Tibial nerve (tissue), 4 donors: Measurements from ENCODE around the gene WNT16. TPM values are rescaled to one million over a fixed set of nuclear protein-coding genes. Genes with fewer than 3 reads are reported as not detected.
"Not testable (repeated sequence)": the region's sequence is repeated elsewhere in the genome, so short reads cannot be mapped to it uniquely, and the experiment has no call there.

Source experiments
- DNase-seq, 2 donors: peaks; one replicate each; pipeline ENCODE4 v3.0.0-alpha.2; 2019; ENCODE audit warnings: low spot score in 2 of 2
- H3K27ac ChIP-seq, 4 donors: fragments of 200-600 bp; sonication (generic) in 3 of 4; one replicate each; pipeline ENCODE4 v1.5.1; 2017 to 2019; ENCODE audit warnings: mild to moderate bottlenecking in 1 of 4
- H3K27me3 ChIP-seq, 2 donors: fragments of 200-600 bp; sonication (generic) in 1 of 2; one replicate each; pipeline versions ENCODE4 v1.5.1 to v1.6.0; 2017 to 2019
- H3K36me3 ChIP-seq, 3 donors: fragments of 200-600 bp; sonication (generic); one replicate each; pipeline ENCODE4 v1.5.1; 2018 to 2019
- H3K4me1 ChIP-seq, 4 donors: fragments of 200-600 bp; sonication (generic) in 3 of 4; one replicate each; pipeline ENCODE4 v1.5.1; 2017 to 2019
- H3K4me3 ChIP-seq, 4 donors: fragments of 200-600 bp; sonication (generic) in 3 of 4; one replicate each; pipeline ENCODE4 v1.5.1; 2017 to 2019; ENCODE audit warnings: mild to moderate bottlenecking in 1 of 4, moderate library complexity in 1 of 4
- H3K9me3 ChIP-seq, 4 donors: fragments of 200-600 bp; sonication (generic) in 3 of 4; one replicate each; pipeline ENCODE4 v1.5.1; 2017 to 2019
- EP300 ChIP-seq, 2 donors: sonication (generic); formaldehyde crosslinking; IDR thresholded peaks; one replicate each; pipeline ENCODE4 v1.6.1; 2017; ENCODE audit warnings: antibody characterized with exemption in 2 of 2, mild to moderate bottlenecking in 1 of 2
- POLR2A ChIP-seq, 2 donors: fragments of 450-650 bp; IDR thresholded peaks; one replicate each; pipeline ENCODE4 v1.6.1; 2017; ENCODE audit warnings: antibody characterized with exemption in 2 of 2, mild to moderate bottlenecking in 2 of 2, moderate library complexity in 2 of 2
- WGBS, 2 donors: methylation state at CpG; one replicate each; pipeline ENCODE4 v1.1.5; 2018; 5-methylcytosine and 5-hydroxymethylcytosine counted together
- total RNA-seq, 4 donors: library from RNA; depleted of rRNA; stranded (reverse); fragments of >200 nt; gene quantifications; one replicate each; pipeline ENCODE4 v1.1.0, GENCODE V29; 2016
- TF ChIP-seq, protein P1 (sequence below), 5 experiments: fragments of 200-600 bp in 3 of 5; fragments of 450-650 bp in 2 of 5; sonication (generic) in 3 of 5; IDR thresholded peaks; one replicate each; pipeline ENCODE4 v1.5.1; 2016 to 2019; ENCODE audit warnings: antibody characterized with exemption in 5 of 5, mild to moderate bottlenecking in 3 of 5, moderate library complexity in 2 of 5

The WNT16 gene
- total RNA-seq, 4 donors from 2014 or later, result 0.20 to 0.21 TPM; not detected in 2

DNA sequence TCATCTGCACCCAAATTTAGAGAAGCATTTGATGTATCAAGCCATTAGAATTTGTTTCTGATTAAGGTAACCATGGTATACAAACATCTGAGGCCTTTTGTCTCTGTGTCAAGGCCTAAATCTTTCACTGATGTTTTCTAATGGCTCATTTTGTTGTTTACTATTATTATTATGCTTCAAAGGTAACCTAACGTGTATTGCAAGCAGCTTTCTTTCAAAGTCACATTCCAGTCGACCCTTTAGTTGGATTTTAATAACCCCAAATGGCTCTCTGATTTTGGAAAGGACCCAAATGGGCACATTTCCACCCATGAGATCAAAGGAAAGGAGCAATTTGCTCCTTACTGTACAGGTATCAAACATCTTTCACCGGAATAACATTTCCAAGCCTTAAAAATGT is 46.7 kb upstream of the WNT16 start:
- TF ChIP-seq, protein P1, sequence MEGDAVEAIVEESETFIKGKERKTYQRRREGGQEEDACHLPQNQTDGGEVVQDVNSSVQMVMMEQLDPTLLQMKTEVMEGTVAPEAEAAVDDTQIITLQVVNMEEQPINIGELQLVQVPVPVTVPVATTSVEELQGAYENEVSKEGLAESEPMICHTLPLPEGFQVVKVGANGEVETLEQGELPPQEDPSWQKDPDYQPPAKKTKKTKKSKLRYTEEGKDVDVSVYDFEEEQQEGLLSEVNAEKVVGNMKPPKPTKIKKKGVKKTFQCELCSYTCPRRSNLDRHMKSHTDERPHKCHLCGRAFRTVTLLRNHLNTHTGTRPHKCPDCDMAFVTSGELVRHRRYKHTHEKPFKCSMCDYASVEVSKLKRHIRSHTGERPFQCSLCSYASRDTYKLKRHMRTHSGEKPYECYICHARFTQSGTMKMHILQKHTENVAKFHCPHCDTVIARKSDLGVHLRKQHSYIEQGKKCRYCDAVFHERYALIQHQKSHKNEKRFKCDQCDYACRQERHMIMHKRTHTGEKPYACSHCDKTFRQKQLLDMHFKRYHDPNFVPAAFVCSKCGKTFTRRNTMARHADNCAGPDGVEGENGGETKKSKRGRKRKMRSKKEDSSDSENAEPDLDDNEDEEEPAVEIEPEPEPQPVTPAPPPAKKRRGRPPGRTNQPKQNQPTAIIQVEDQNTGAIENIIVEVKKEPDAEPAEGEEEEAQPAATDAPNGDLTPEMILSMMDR (IDR thresholded peaks at IDR 0.05), result no peak
- TF ChIP-seq POLR2A (IDR thresholded peaks at IDR 0.05) (no peak), EP300 (IDR thresholded peaks at IDR 0.05) (no peak)
- WGBS, 2 donors, result 70 to 72% methylated on average over 3 of the region's 3 CpGs
- H3K9me3 ChIP-seq, result peaks cover 0 to 10% (median 0%) of the 10 kb centered on the region in 4 donors
- no peaks in the 10 kb centered on the region for H3K4me1 ChIP-seq
- peaks cover 0 to 51% (median 0%) of the 10 kb centered on the region in 3 donors for H3K36me3 ChIP-seq
- H3K27me3 ChIP-seq, result no peaks in the 10 kb centered on the region
- no peak overlapping the region for H3K27ac ChIP-seq
- no peak for DNase-seq
- H3K4me3 ChIP-seq, result no peak overlapping the region

GRCh38 chr7:121285066-121285667 is 43.6 kb upstream of the WNT16 start:
- TF ChIP-seq POLR2A (IDR thresholded peaks at IDR 0.05), result no peak
- TF ChIP-seq EP300 (IDR thresholded peaks at IDR 0.05), result no peak
- TF ChIP-seq, protein P1 (IDR thresholded peaks at IDR 0.05), result no peak
- Histone ChIP-seq H3K4me3 (no peak overlapping the region), H3K9me3 (peaks cover 0 to 10% (median 0%) of the 10 kb centered on the region in 4 donors), H3K36me3 (peaks cover 0 to 63% (median 0%) of the 10 kb centered on the region in 3 donors), H3K4me1 (no peaks in the 10 kb centered on the region), H3K27ac (no peak overlapping the region), H3K27me3 (no peaks in the 10 kb centered on the region)
- 100% methylated on average over 1 of the region's 1 CpG for WGBS, 2 donors
- no peak for DNase-seq

DNA sequence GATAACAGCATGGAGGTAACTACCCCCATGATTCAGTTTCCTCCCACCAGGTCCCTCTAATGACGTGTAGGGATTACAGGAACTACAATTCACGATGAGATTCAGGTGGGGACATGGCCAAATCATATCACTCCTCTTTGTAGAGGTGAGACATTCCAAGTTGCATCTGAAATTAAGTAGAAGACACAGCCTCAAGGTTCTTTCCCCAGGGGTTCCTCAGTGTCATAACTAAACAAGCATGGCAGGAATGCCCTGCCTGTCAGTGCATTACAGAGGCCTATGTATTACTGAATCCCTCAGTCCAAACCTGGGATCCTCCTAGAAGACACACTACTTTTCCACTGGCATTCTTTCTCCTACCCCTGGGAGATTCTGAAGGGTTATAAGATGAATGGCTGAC is 42.6 kb upstream of the WNT16 start:
- no peak for TF ChIP-seq POLR2A (IDR thresholded peaks at IDR 0.05)
- TF ChIP-seq, protein P1 (IDR thresholded peaks at IDR 0.05), result no peak
- no peak for TF ChIP-seq EP300 (IDR thresholded peaks at IDR 0.05)
- no peak overlapping the region for H3K4me3 ChIP-seq
- H3K27ac ChIP-seq, result no peak overlapping the region
- peaks cover 0 to 14% (median 0%) of the 10 kb centered on the region in 4 donors for H3K9me3 ChIP-seq
- WGBS, 2 donors, result 94 to 98% methylated on average over 2 of the region's 2 CpGs
- no peak for DNase-seq
- no peaks in the 10 kb centered on the region for H3K27me3 ChIP-seq
- no peaks in the 10 kb centered on the region for H3K4me1 ChIP-seq
- peaks cover 0 to 68% (median 0%) of the 10 kb centered on the region in 3 donors for H3K36me3 ChIP-seq

GRCh38 chr7:121286742-121287734 is 41.8 kb upstream of the WNT16 start:
- Histone ChIP-seq H3K36me3 (peaks cover 0 to 70% (median 0%) of the 10 kb centered on the region in 3 donors), H3K4me1 (no peaks in the 10 kb centered on the region), H3K9me3 (peaks cover 0 to 14% (median 0%) of the 10 kb centered on the region in 4 donors), H3K27ac (no peak overlapping the region), H3K4me3 (no peak overlapping the region), H3K27me3 (no peaks in the 10 kb centered on the region)
- 88% methylated on average over 6 of the region's 6 CpGs for WGBS, 2 donors
- no peak for DNase-seq
- TF ChIP-seq, protein P1 (IDR thresholded peaks at IDR 0.05), result no peak
- TF ChIP-seq EP300 (IDR thresholded peaks at IDR 0.05) (no peak), POLR2A (IDR thresholded peaks at IDR 0.05) (no peak)

DNA sequence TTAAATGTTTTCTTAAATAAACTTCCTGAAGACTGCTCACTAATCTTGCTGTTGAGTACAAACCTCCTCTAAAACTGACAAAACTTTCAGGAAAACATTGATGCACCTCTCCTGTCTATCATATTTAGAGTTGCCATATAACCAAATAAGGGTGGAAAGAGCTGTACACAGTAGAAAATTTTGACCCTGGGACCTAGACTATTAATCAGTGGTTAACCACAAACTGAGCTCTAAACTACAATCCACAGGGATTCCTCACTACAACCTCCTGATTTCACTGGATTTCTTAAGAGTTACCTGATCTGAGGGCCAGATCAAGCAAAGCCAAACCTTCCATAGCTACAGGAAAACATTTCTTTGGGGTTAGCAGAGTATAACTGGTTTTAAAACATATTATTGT is 39.9 kb upstream of the WNT16 start:
- Histone ChIP-seq H3K4me3 (no peak overlapping the region), H3K27me3 (no peaks in the 10 kb centered on the region), H3K9me3 (peaks cover 0 to 14% (median 0%) of the 10 kb centered on the region in 4 donors), H3K36me3 (peaks cover 0 to 69% (median 0%) of the 10 kb centered on the region in 3 donors), H3K27ac (no peak overlapping the region), H3K4me1 (no peaks in the 10 kb centered on the region)
- DNase-seq, result no peak
- no peak for TF ChIP-seq POLR2A (IDR thresholded peaks at IDR 0.05)
- TF ChIP-seq, protein P1 (IDR thresholded peaks at IDR 0.05), result no peak
- TF ChIP-seq EP300 (IDR thresholded peaks at IDR 0.05), result no peak

DNA sequence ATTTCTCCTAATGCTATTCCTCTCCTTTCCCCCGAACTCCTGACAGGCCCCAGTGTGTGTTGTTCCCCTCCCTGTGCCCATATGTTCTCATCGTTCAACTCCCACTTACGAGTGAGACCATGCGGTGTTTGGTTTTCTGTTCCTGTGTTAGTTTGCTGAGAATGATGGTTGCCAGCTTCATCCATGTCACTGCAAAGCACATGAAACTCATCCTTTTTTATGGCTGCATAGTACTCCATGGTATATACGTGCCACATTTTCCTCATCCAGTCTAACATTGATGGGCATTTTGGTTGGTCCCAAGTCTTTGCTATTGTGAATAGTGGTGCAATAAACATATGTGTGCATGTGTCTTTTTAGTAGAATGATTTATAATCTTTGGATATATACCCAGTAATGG is 38.9 kb upstream of the WNT16 start:
- DNase-seq, H3K27ac ChIP-seq, H3K4me3 ChIP-seq, H3K4me1 ChIP-seq, H3K9me3 ChIP-seq, H3K27me3 ChIP-seq: not testable (repeated sequence)
- H3K36me3 ChIP-seq, result peaks cover 0 to 58% (median 0%) of the 10 kb centered on the region in 3 donors
- WGBS, 2 donors, result 93 to 99% methylated on average over 5 of the region's 5 CpGs
